GM19468 (cell line): ENCODE results near the gene MARCHF4.
"Not testable (repeated sequence)": the region's sequence is repeated elsewhere in the genome, so short reads cannot be mapped to it uniquely, and the experiment has no call there.

Source experiments
- ATAC-seq: cut with Tn5 transposase; IDR thresholded peaks from one replicate; pipeline ENCODE4 v1.9.1; 2021; ENCODE audit warnings: mild to moderate bottlenecking, moderate library complexity, moderate number of reproducible peaks; ENCODE audit not compliant: unreplicated experiment; ENCODE audit errors: extremely low read depth

Gene MARCHF4

GRCh38 chr2:216392945-216393840 is 20.9 kb upstream of the MARCHF4 start:
- no peak for ATAC-seq

DNA sequence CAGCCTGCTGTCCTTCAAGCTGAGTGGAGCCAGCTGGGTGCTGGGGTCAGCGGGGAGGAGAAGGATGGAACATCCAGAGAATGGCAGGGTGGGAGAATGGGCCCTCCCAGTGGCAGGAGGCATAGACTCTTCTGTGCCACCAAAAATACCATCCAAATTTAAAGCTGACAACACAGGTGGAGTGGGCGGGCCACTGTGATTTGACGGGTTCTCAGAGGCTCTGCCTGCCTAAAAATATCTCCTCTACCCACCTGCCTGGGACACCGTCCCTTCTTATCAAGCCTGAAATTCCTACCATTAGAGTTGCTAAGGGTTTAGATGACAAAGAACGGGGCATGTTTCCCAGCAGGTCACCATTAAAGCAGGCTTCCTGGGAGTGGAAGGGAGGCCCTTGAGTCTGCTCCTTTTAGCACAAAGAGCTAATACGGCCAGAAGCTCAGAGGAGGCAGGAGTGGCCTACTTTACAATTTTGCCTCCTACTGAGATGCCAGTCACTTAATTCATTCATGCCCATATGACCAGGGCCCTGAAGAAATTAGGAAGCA is 19.8 kb upstream of the MARCHF4 start:
- no peak for ATAC-seq

DNA sequence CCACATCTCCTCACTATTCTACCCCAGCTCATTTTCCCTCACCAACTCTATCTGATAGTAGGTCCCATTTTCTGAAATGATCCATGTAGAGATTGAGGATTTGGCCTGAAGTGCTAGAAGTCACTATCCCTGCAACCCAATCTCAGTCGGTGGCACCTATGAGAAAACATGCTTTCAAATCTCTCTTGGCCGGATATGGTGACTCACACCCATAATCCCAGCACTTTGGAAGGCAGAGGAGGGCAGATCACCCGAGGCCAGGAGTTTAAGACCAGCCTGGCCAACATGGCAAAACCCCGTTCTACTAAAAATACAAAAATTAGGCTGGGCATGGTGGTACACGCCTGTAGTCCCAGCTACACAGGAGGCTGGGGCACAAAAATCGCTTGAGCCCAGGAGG is 19.1 kb upstream of the MARCHF4 start:
- ATAC-seq: no peak

DNA sequence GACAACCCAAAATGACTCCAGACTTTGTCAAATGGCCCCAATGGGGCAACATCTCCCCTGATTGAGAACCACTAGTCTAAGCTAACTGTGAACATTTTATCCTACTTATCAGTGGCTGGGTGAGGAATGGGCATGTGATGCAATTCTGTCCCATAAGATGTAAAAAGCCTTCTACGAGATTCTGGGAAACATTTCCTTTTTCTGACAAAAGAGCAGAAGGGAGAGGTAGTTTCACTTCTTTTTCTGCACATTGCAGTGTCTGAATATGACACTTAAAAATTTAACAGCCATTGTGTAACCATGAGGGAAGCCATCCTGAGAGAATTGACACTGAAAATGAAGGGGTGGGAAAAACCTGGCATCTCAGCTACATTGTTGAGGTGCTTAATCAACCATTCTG is 17.3 kb upstream of the MARCHF4 start:
- ATAC-seq: no peak

GRCh38 chr2:216388046-216388884 is 16.0 kb upstream of the MARCHF4 start:
- ATAC-seq: no peak

GRCh38 chr2:216387262-216387661 is 15.0 kb upstream of the MARCHF4 start:
- no peak for ATAC-seq

DNA sequence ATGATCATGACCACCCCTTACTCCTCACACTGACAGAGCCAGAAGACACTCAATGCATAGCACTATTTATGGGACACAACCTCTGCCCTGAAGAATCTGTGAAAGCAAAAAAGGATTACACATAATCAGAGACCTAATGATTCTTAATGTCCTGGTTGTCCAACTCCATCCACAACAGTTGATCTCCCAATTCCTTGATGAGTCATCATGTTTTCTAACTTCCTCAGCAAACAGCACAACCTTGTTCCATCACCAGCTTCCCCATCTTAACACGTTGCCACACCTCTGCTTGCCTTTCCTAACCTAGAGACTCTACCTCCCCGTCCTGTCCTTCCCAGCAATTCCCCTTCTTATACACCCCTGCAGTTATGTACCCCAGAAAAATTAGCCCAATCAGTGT is 13.2 kb upstream of the MARCHF4 start:
- ATAC-seq: no peak

- not testable (repeated sequence) for ATAC-seq
Observed at GRCh38 chr2:216384409-216384808, 12.1 kb upstream of the MARCHF4 start.

- ATAC-seq: no peak
Observed at GRCh38 chr2:216379977-216380376, 7.7 kb upstream of the MARCHF4 start.

DNA sequence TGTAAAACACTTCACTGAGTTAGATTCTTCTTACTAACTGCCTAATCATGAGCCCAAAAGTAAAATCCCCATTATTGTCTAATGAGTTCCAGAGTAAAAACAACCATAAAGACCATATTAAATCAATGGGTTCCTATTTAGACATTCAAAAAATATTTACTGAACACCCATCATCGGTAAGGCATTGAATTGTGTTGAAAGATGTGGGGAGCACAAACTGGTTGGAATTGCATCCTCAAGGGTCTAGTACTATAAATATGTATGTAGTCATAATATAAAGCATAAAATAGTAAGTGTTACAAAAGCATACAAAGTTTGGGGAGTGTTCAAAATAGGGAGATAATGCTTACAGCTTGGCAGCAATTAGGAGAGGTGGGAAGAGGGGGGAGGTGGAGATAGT is 3.0 kb upstream of the MARCHF4 start:
- no peak for ATAC-seq

GRCh38 chr2:216373896-216374295 is 1.6 kb upstream of the MARCHF4 start:
- no peak for ATAC-seq

DNA sequence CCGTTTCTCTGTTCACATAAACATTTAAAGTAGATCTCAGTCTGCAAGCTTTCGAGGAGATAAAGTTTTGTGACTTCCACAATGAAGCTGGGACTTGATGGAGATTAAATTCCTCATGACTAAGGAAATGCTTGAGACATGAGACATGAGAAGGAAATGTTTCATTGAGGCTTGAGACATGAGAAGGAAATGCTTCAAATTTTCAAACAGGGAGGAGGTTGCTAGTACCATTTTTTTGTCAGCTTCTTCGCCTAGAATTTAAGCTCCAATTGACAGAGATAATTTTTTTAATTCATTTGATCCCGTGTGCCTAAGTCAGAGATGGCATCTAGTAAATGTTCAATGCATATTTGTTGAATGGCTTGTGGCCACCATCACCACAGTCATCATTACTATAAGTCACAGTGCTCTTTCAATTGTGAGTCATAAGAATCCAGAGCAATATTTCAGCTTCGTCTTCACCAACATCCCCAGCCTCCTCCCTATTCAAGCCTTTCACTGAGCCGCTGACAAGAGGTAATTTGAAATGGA is 543 bp upstream of the MARCHF4 start:
- no peak for ATAC-seq

- ATAC-seq: no peak
Observed at GRCh38 chr2:216370961-216371712, 1.1 kb downstream of the MARCHF4 start.

DNA sequence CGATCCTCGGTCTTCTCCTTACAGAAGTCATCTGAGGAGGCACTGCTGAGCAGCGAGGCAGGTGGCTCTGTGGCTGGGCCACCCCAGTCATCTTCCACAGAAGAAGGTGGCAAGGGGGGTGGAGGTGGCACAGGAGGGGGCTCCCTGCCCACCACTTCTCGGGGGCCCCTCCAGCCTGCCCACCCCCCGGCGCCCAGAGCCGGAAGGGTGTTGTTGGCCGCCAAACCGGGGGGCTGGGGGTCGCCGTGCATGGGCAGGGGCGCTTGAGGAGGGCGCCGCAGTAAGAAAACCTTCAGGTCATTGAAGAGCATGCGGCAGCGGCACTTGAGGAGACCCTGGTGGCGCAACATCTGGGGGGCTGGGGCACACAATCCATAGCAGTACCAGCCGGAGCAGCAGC is 2.5 kb downstream of the MARCHF4 start:
- no peak for ATAC-seq

DNA sequence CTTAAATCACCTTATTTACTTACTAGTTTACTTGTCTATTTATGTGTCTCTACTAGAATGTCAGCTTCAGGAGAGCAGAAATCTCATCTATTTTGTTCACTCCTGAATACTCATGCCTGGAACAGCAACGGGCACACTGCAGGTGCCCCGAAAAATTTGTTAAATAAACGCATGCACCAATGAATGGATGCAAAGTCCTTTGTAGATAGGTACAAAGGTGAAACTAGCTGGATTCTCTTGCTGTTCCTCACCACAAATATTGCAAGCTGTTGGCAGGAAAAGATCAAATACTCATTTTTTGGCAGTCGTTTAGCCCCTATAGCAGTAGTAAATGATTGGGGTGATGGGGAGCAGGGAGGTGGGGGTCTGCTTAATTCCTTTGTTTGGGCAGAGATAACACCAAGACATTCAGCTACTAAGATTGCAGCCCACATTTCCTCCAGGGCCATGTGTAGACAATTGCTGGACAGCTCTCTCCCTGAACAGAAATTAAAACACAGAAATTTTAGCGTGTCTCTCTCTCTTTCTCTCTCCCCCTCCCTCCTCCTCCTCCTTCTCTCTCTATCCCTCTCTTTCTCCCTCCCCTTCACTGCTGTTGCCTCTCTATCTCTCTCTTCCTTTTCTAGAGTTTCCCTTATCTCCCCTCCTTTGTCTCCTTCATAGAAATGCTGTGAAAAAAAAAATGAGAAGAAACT is 5.4 kb downstream of the MARCHF4 start:
- ATAC-seq: no peak

GRCh38 chr2:216365518-216365917 is 6.8 kb downstream of the MARCHF4 start:
- ATAC-seq: no peak

DNA sequence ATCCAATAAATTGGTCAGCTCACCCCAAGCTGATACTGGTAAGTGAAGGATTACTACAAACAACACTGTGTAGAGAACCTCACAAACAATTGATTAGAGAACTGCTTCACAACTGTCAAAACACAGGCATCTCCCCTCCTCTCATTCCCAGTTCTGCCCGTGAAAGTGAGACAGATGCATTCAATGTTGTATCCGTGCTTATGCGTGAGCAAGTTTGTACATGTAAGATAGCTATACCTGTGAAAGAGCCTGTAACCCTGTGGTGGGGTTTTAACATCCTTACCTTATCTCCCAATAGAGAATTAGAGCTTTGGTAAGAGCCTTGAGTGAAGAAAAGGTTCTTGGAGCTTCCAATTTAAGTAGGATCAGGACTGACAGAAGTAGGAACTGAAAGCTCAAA is 9.1 kb downstream of the MARCHF4 start:
- ATAC-seq: no peak

DNA sequence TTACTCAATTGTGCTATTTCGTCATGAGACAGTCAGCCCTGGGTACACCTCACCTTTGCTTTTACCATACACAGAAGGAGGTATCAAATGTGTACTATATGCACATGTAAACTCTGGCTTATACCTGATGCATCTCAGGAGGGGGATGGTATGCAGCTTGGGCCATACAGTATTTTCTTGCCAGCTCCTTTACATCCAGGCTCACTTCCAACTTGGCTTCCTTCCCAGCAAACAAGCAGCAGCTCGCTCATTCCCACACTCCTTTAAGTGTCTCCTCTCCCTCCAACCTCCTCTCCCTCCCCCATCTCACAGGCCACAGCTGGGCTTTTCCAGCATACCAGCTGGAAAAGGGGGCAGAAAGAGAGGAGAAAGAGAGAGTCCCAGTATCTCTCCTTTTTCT is 9.6 kb downstream of the MARCHF4 start:
- no peak for ATAC-seq

DNA sequence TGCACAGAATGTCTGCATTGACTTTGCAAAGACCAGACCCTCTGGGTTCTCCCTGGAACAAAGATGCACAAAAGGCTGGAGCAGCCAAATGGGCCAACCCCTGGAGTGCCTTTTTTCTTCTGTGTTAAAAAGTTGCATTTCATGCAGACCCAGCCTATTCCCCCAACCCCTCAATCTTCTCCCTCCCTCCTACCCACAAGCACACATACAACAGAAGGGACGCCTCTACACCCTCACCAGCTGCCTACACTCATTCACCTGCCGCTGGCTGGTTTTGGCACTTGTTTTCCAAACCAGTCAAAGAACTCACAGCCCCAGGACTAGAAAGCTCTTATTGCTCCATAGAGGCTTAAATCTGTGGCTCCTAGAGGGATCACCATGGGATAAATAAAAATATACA is 16.6 kb downstream of the MARCHF4 start:
- no peak for ATAC-seq

GRCh38 chr2:216354306-216354705 is 18.0 kb downstream of the MARCHF4 start:
- ATAC-seq: no peak
